GM18858 (cell line): ENCODE data around the gene RPL37.
"Not testable (repeated sequence)": the region's sequence is repeated elsewhere in the genome, so short reads cannot be mapped to it uniquely, and the experiment has no call there.

Experiments used
- ATAC-seq: cut with Tn5 transposase; IDR thresholded peaks from one replicate; pipeline ENCODE4 v1.9.1; 2021; ENCODE audit not compliant: unreplicated experiment

The RPL37 gene

DNA sequence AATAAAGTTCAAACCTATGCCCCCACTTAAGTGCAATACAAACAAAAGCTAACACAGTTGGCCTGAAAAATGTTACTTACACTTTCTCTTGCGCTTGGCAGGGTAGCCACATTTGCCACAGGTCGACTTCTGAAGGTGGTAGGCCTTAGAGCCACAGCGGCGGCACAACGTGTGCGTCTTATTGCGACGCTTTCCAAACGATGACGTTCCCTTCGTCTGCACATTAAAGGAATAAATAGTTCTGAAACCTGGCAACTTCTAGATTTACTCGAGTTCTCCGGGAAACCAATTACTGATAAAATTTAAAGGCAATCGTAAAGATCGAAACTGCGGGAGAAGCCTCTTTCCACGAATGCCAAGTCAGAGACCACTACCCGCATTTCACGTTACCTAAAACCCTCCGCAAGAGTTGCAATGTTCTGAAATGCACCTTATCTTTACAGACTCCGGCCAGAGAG lies 602 bp downstream of the RPL37 start:
- ATAC-seq: no peak

DNA sequence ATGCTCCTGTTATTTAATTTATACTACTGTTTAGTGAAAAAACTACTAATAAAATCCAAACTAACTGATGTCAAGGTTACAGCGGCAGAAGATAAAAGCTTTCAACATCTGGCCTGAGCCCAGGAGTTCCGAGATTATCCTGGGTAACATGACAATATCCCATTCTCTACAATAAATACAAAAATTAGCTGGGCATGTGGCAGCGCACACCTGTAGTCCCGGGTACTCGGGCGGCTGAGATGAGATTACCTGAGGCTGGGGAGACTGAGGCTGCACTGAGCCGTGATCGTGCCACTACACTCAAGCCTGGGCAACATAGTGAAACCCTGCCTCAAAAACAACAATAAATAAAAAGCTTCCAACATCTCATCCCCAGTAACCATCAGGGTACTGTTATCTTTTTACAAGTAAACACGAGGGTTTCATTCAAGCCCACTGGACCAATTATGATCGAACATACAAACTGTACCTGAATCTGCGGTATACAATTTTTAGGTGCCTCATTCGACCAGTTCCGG lies 1.3 kb downstream of the RPL37 start:
- ATAC-seq: no peak

DNA sequence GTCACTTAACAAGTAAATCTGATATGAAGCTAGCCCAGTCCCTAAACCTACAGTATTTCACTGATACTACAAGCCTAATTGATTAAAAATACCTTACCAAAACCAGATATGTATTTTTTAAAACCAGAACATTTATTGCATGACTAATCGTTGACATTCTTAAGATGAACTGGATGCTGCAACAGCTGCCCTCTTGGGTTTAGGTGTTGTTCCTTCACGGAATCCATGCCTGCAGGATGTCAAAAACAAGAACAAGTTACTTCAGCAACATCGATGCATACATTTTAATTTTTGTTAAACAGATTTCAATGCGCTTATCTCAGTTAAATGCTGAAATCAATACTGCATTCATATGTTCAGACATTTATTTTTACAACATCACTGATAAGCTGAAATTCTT lies 2.7 kb downstream of the RPL37 start:
- no peak for ATAC-seq

DNA sequence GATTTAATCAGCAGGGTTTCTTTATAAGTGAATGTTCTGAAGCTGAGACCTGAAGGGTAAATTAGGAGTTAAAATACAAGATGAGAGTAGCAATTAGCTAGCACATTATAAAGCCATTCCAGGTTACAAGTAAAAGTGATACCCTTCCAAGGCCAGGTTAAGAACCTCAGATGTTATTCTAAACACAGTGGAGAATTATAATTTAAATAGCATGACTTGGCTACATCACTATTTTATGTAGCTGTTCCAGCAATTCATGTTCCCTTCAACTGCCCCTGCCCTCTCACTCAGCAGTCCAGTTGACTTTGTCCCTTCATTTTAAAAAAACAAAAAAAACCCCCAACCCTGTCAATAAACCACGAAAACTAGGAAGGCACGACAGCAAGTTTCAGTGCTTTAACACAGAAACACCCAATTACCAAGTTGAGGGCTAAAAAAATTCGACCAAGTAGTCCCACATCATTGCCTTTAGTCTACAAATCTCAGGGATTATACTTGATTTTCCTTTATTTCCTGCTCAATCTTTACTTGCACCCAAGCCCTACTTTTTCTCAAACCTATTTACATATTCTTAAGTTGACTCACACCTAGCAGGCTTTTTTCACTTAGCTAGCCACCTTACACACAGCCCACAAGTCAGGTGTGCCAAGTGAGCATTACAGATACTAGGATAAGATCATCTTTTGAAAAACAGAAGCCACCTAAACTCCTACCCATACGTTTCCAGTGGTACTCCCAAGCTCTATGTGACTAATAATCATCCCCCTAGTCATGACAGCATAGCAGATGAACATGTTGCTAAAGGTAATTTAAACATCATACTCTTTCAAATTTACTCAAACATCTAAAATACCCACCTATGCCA lies 3.4 kb downstream of the RPL37 start:
- peak; percentile 31 for ATAC-seq

DNA sequence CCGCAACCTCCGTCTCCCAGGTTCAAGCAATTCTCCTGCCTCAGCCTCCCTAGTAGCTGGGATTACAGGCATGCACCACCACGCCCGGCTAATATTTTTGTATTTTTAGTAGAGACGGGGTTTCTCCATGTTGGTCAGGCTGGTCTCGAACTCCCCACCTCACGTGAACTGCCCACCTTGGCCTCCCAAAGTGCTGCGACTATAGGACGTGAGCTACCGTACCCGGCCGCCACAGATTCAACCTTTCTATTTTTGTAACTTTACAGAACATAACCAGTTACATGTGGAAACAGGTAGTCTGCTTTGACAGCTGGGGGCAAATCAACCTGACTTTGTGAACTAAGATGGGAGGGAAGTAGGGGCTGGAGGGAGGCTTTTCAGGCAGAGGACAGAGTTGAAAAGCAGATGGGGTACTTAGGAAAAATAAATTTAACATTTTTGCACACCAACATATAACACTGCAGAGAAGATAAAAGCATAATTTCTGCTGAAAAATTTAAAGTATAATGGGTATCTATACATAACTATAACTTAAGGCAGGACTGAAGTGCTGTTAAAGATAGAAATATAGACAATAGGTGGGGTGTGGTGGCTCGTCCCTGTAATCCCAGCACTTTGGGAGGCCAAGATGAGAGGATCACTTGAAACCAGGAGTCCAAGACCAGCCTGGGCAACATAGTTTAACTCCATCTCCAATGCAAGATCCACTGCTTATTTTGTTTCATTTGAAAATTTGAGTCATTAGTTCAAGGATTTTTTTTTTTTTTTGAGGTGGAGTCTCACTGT lies 5.1 kb downstream of the RPL37 start:
- no peak for ATAC-seq

- ATAC-seq: no peak
Measured at GRCh38 chr5:40828690-40829661, 6.0 kb downstream of the RPL37 start.

- no peak for ATAC-seq
Measured at GRCh38 chr5:40828021-40828631, 6.9 kb downstream of the RPL37 start.

DNA sequence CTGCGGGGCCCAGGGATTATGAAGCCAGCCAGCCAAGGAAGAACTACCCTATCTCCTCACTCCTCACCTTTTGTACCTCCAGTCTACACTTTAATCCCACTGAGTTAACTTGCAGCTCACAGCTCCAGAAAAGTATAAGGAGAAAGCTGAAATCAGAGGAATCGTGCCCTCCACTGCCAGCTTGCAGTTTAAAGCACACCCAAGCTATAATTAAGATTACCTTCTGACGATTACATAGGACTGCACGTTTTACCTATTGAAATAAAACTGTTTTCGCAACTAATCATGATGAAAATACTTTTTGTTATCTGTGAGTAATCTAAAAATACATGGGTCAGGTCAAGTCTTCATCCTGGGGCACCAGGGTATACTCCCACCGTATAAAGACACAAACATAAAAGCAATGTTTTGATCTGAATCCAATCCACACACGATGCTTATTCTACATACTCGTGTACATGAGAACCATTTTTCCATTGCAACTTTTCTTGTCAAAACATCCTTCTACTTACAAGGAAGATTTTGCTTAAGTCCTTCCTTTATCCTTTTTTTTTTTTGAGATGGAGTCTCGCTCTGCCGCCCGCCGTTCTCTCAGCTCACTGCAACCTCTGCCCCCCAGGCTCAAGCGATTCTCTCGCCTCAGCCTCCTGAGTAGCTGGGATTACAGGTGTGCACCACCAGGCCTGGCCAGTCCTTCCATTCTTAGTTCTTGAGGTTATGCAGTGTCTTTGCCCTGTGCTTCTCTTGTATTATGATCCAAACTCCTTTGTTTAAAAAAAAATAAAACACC lies 7.6 kb downstream of the RPL37 start:
- no peak for ATAC-seq

DNA sequence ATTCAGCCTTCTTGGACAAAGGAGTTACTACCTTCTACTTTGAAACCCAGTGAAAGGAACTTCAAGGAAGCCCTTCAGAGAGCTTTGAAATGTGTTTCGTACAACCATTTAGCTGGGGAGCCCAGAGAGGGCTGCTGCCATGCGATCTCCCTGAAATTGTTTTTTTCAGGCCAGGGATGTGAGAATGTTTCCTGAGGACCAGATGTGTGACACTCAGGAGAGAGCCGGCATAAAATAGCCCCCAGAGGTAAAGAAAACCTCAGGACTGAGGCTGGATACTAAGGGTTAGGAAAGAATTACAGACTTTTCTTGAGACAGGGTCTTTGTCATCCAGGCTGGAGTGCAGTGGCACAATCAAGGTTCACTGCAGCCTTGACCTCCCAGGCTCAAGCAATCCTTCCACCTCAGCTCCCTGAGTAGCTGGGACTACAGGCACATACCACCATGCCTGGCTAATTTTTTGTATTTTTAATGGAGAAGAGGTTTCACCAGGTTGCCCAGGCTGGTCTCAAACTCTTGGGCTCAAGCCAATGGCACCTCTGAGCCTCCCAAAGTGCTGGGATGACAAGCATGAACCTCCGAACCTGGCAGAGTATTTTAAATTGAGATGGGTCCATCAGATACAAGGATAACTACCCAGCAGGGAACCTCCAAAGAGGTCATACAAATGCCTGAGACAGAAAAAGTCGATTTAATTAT lies 8.4 kb downstream of the RPL37 start:
- ATAC-seq: no peak

DNA sequence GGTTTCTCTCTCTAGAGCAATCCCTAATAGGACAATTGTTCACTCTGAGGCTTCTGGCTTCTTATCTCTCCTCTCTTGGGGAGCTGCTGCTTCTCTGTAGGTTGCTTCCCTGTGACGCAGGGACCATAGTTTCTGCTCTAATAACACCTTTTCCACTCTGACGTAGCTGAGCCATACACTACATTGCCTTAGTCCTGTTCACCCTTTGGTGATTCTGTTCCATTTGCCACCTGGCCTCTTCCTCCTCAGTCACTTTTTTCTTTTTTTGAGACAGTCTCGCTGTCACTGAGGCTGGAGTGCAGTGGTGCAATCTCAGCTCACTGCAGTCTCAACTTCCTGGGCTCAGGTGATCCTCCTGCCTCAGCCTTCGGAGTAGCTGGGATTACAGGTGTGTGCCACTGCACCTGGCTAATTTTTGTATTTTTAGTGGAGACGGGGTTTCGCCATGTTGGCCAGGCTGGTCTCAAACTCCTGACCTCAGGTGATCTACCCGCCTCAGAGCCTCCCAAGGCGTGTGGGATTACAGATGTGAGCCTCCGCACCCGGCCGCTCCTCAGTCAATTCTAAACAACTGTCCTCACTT lies 9.5 kb downstream of the RPL37 start:
- not testable (repeated sequence) for ATAC-seq

DNA sequence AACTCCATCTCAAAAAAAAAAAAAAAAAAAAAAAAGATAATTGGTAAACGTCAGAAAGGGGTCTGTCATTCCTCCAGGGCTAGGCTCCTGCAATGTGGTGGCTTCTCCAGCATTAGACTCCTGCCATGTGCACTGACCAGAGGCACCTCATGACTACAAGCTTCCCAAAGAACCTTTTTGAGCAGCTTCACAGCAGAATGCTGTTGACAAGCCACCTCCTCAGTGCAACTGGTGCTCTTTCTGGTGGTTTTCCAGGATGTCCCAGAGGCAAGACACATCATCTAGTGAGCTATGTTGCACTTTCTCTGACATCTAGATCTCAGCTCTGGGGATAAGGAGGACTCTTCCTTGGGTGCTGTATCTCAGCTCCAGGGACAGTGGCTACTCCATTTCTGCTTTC lies 11.6 kb downstream of the RPL37 start:
- no peak for ATAC-seq

GRCh38 chr5:40813698-40814281 lies 21.2 kb downstream of the RPL37 start:
- no peak for ATAC-seq

- ATAC-seq: no peak
Measured at GRCh38 chr5:40812125-40812524, 22.9 kb downstream of the RPL37 start.

GRCh38 chr5:40801771-40802562 lies 33.1 kb downstream of the RPL37 start:
- ATAC-seq: no peak

DNA sequence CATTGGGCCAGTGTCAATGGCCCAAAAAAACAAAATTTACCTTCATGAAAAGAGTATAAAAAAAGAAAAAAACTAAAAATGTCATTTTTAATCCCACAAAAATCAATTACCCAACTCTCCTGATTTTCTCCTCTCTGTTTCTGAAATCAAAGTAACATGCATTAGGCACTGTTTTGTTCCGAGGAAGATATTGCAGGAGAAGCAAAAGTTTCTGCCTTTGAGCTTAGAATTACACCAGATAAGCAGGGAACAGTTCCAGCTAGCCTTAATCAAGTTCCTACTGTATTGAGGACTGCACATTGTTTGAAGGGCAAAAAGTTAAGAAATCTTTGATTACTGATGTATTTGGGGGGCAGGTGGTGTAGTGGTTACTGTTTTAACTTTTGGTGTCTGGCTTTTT lies 35.8 kb downstream of the RPL37 start:
- no peak for ATAC-seq

- ATAC-seq: no peak
Measured at GRCh38 chr5:40798801-40799210, 36.2 kb downstream of the RPL37 start.

- peak; percentile 92 for ATAC-seq
Measured at GRCh38 chr5:40798012-40798800, 36.8 kb downstream of the RPL37 start, which contains the start of gene PRKAA1. PRKAA1 (minus strand) TSS chr5:40798374; CDS start chr5:40798189, 185 bp downstream.
